Heart left ventricle (tissue), 13 donors: ENCODE measurements around the gene REG3A.

ENCODE experiments used
- CTCF ChIP-seq, 12 donors: fragments of 200-600 bp; sonication (generic) in 4 of 12; IDR thresholded peaks; one replicate each; pipeline versions ENCODE4 v1.5.0 to v1.8.0; 2018 to 2022; ENCODE audit warnings: antibody characterized with exemption in 12 of 12, mild to moderate bottlenecking in 5 of 12
- POLR2A ChIP-seq, 2 donors: fragments of 450-650 bp; IDR thresholded peaks; one replicate each; pipeline ENCODE4 v1.6.1; 2017; ENCODE audit warnings: antibody characterized with exemption in 2 of 2, mild to moderate bottlenecking in 2 of 2, moderate library complexity in 2 of 2
- donor health status: ischemic (EF 13 %, LVEDD 7.1; RV severe dilation, severe dysfunction).
- donor health status: DM: no; HTN: yes; CAD: no.
- donor health status: DM: no; HTN: no; CAD: no.
- donor health status: ischemic (EF 25% LVEDD 6.9; RV normal size, moderate dysfunction).
- donor health status: ischemic (EF 25% LVEDD 5.7; RV mildly dilated, moderate dysfunction).
- donor health status: ischemic (EF 35%, LVEDD 5.7; RV mildly dilated, moderate dysfunction).
- donor health status: nonischemic (EF 11% LVEDD 7.7; RV severe dilation, severe dysfunction).
- donor health status: DM: yes; HTN: yes; CAD: no.
- donor health status: PGD.
- donor health status: ischemic (EF 29% LVEDD 5.4; RV normal size, mild dysfunction).
- donor health status: nonischemic (EF 23%, LVEDD 6.1; RV moderate dilation, normal function).

DNA sequence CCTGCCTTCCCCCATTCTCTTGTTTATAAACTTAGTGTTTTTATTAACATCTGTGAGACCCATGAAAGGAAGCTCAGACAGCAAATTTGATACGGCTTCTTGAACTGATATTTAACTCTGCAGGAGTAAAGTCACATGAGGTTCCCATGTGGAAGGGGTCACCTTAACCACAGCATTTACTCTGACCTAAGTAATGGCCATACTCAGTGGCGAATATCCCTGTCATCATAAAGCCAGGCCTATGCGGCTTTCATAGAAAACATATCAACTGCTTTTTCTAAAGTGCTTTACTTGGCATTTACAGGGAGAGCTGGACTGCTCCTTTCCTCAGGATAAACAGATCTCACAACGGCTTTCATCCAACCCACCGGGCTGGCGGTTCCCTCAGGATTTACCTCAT lies 30.3 kb downstream of the REG3A start:
- TF ChIP-seq CTCF (IDR thresholded peaks at IDR 0.05) (no peak), POLR2A (IDR thresholded peaks at IDR 0.05) (no peak)
